Right lobe of liver (tissue), 6 donors: ENCODE results near the gene GRIP1. TPM values are rescaled to one million over a fixed set of nuclear protein-coding genes. Genes with fewer than 3 reads are reported as not detected.

Experiments
- ATAC-seq, 4 donors: fragments of 200-7000 bp; cut with Tn5 transposase; one replicate each; pipeline ENCODE4 v1.9.1; 2020; ENCODE audit warnings: mild to moderate bottlenecking in 4 of 4, moderate library complexity in 4 of 4
- DNase-seq, 3 donors: peaks; one replicate each; pipeline ENCODE4 v3.0.0-alpha.2; 2020
- H3K27ac ChIP-seq, 3 donors: fragments of 200-600 bp; one replicate each; pipeline ENCODE4 v1.8.0; 2022
- H3K27me3 ChIP-seq, 2 donors: fragments of 200-600 bp; one replicate each; pipeline ENCODE4 v1.8.0; 2022
- H3K36me3 ChIP-seq, 4 donors: fragments of 200-600 bp; sonication (generic) in 1 of 4; one replicate each; pipeline versions ENCODE4 v1.5.1 to v1.8.0; 2017 to 2022; ENCODE audit warnings: control low read depth in 1 of 4
- H3K4me1 ChIP-seq, 4 donors: fragments of 200-600 bp; sonication (generic) in 1 of 4; one replicate each; pipeline versions ENCODE4 v1.5.1 to v1.8.0; 2017 to 2022; ENCODE audit warnings: control low read depth in 1 of 4
- H3K4me3 ChIP-seq, 3 donors: fragments of 200-600 bp; one replicate each; pipeline ENCODE4 v1.8.0; 2022
- H3K9me3 ChIP-seq, 4 donors: fragments of 200-600 bp; sonication (generic) in 1 of 4; one replicate each; pipeline versions ENCODE4 v1.5.1 to v1.8.0; 2017 to 2022; ENCODE audit warnings: control low read depth in 1 of 4
- CTCF ChIP-seq, 4 donors: fragments of 200-600 bp in 3 of 4; fragments of 450-650 bp in 1 of 4; IDR thresholded peaks; one replicate each; pipeline versions ENCODE4 v1.5.1 to v1.8.0; 2016 to 2022; ENCODE audit warnings: antibody characterized with exemption in 4 of 4, mild to moderate bottlenecking in 2 of 4
- POLR2A ChIP-seq: fragments of 450-650 bp; IDR thresholded peaks from one replicate; pipeline ENCODE4 v1.6.1; 2017; ENCODE audit warnings: antibody characterized with exemption, mild to moderate bottlenecking
- WGBS: methylation state at CpG from one replicate; pipeline ENCODE4 v1.1.6; 2018; ENCODE audit warnings: low coverage, low lambda C conversion rate; ENCODE audit not compliant: insufficient coverage; ENCODE audit errors: missing lambda C conversion rate; 5-methylcytosine and 5-hydroxymethylcytosine counted together
- intact Hi-C, 2 donors: fragments of 100-400 bp; cut with DNase I; formaldehyde crosslinking; loops; one replicate each; pipeline versions ENCODE4 v1.11.2 to v1.14.1; 2022
- total RNA-seq, 6 experiments: library from RNA; depleted of rRNA in 2 of 6; stranded (reverse); fragments of >200 nt in 2 of 6; fragmentation: NEBNext Ultra II Directional in 3 of 6; extraction: Animal tissue kit (Norgen Biotek cat#: 25700) in 3 of 6; gene quantifications; one replicate each; pipeline versions ENCODE4 v1.1.0 to v1.2.4, GENCODE V29; 2016 to 2023
- donor health status: DM: no; HTN: yes; CAD: no.
- donor health status: DM: no; HTN: no; CAD: no.
- donor health status: DM: no; HTN: no; CAD: no.
- donor health status: DM: no; HTN: yes; CAD: no.
- donor health status: DM: no; HTN: yes; CAD: no.

The GRIP1 gene
- total RNA-seq, 6 experiments from 2014 or later, result 0.22 to 0.78 (median 0.26) TPM; not detected in 3

GRCh38 chr12:66629138-66629870 is 49.6 kb downstream of the GRIP1 start:
- no peak for TF ChIP-seq POLR2A
- no peak for TF ChIP-seq CTCF (IDR thresholded peaks at IDR 0.05)
- 49% methylated on average over 5 of the region's 5 CpGs for WGBS
- ATAC-seq (peak; percentile 77 to 82 (median 80)), DNase-seq (no peak)
- H3K9me3 ChIP-seq, result no peaks in the 10 kb centered on the region
- intact Hi-C loops, result no loop called here
- H3K4me3 ChIP-seq, result no peak overlapping the region
- no peaks in the 10 kb centered on the region for H3K36me3 ChIP-seq
- H3K4me1 ChIP-seq, result peaks cover 0 to 9% (median 4%) of the 10 kb centered on the region in 4 donors
- H3K27me3 ChIP-seq, result no peaks in the 10 kb centered on the region
- no peak overlapping the region for H3K27ac ChIP-seq

- DNase-seq, result no peak
- Histone ChIP-seq H3K4me1 (peaks cover 0 to 9% (median 4%) of the 10 kb centered on the region in 4 donors), H3K9me3 (no peaks in the 10 kb centered on the region), H3K27ac (no peak overlapping the region), H3K36me3 (no peaks in the 10 kb centered on the region), H3K27me3 (no peaks in the 10 kb centered on the region), H3K4me3 (no peak overlapping the region)
- ATAC-seq, result no peak
- 70% methylated on average over 2 of the region's 2 CpGs for WGBS
- TF ChIP-seq CTCF (IDR thresholded peaks at IDR 0.05) (no peak), POLR2A (no peak)
- intact Hi-C loops, result no loop called here
These were observed 50.9 kb downstream of the GRIP1 start for GRCh38 chr12:66627988-66628317.

GRCh38 chr12:66627270-66627987 is 51.4 kb downstream of the GRIP1 start:
- intact Hi-C loops, result no loop called here
- Histone ChIP-seq H3K36me3 (no peaks in the 10 kb centered on the region), H3K9me3 (no peaks in the 10 kb centered on the region), H3K4me1 (peaks cover 0 to 9% (median 4%) of the 10 kb centered on the region in 4 donors), H3K4me3 (no peak overlapping the region), H3K27ac (no peak overlapping the region), H3K27me3 (no peaks in the 10 kb centered on the region)
- 61% methylated on average over 4 of the region's 4 CpGs for WGBS
- DNase-seq, result no peak
- ATAC-seq, result no peak
- TF ChIP-seq POLR2A (no peak), CTCF (IDR thresholded peaks at IDR 0.05) (no peak)

- H3K27me3 ChIP-seq, result no peaks in the 10 kb centered on the region
- DNase-seq (no peak), ATAC-seq (no peak)
- H3K4me3 ChIP-seq, result no peak overlapping the region
- no peak for TF ChIP-seq POLR2A
- TF ChIP-seq CTCF (IDR thresholded peaks at IDR 0.05), result no peak
- H3K27ac ChIP-seq, result no peak overlapping the region
- H3K4me1 ChIP-seq, result peaks cover 0 to 9% (median 3%) of the 10 kb centered on the region in 4 donors
- WGBS, result 32% methylated on average over 2 of the region's 2 CpGs
- H3K36me3 ChIP-seq, result no peaks in the 10 kb centered on the region
- intact Hi-C loops, result no loop called here
- no peaks in the 10 kb centered on the region for H3K9me3 ChIP-seq
These were observed 54.1 kb downstream of the GRIP1 start for GRCh38 chr12:66624806-66625205.
